Measurements from ENCODE around the gene HIP1. TPM values are rescaled to one million over a fixed set of nuclear protein-coding genes. Genes with fewer than 3 reads are reported as not detected.
A peak's percentile ranks its signal among the peaks of the same experiment; 100 is the strongest.

Gene HIP1
- total and polyA plus RNA-seq, 9 of the 15 experiments (the other 6 are each of a cell fraction or from before 2014, with no cell fraction given) = 2.4 to 13.7 (median 9.5) TPM

DNA sequence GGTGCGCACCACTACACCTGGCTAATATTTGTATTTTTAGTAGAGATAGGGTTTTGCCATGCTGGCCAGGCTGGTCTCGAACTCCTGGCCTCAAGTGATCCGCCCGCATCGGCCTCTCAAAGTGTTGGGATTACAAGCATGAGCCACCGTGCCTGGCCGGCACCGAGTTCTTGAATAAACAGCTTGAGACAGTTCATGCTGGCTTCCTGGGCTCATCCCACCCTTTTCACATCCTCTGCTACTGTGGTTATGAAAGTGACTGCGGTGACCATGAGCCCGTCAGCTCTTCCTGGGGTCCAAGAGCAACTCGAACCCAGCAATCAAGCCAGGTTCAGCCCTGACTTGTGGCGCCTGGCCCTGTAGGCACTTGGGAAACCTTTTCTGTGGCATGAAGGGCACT is 38.7 kb downstream of the HIP1 start (continued):
- TF ChIP-seq, protein P1, sequence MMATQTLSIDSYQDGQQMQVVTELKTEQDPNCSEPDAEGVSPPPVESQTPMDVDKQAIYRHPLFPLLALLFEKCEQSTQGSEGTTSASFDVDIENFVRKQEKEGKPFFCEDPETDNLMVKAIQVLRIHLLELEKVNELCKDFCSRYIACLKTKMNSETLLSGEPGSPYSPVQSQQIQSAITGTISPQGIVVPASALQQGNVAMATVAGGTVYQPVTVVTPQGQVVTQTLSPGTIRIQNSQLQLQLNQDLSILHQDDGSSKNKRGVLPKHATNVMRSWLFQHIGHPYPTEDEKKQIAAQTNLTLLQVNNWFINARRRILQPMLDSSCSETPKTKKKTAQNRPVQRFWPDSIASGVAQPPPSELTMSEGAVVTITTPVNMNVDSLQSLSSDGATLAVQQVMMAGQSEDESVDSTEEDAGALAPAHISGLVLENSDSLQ (IDR thresholded peaks at IDR 0.05) = no peak
- TF ChIP-seq NFRKB (IDR thresholded peaks at IDR 0.05; ENCODE audit: low read depth) = no peak
- no peak for TF ChIP-seq ZFP30 (CRISPR knock-in tag; IDR thresholded peaks at IDR 0.05; ENCODE audit: borderline replicate concordance)
- no peak for TF ChIP-seq ARHGAP35 (IDR thresholded peaks at IDR 0.05; ENCODE audit: partially characterized antibody)
- no peak for TF ChIP-seq FOXP1 (CRISPR knock-in tag; IDR thresholded peaks at IDR 0.05)
- no peak for TF ChIP-seq MCM2 (IDR thresholded peaks at IDR 0.05; ENCODE audit: low read depth)

DNA sequence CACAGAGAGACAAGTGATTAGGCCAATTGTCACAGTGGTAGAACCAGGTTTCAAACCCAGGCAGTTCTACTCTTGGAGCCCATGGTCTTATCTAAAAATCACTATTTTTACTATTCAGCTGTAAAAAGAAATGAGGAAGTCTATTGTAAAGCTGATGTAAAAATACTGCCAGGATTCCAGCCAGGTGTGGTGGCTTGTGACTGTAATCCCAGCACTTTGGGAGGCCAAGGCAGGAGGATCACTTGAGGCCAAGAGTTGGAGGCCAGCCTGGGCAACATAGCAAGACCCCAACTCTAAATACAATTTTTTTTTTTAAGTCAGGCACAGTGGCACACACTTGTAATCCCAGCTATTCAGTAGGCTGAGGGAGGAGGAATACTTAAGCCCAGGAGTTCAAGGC is 40.4 kb downstream of the HIP1 start:
- no TSS peak for BruUV-seq (replicated peaks)
- no peak for FAIRE-seq
- DNase-seq (ENCODE audit: extremely low read depth in 1 of 4, low spot score in 3 of 4) = no peak
- Histone ChIP-seq H3K4me1 (replicated peaks in 1 of 2; ENCODE audit: control insufficient read depth in 2 of 2, insufficient read depth in 2 of 2, low read length in 2 of 2) (peaks cover 5 to 9% of the 10 kb centered on the region in 2 experiments; a peak in 4 of 5 replicates), H3K9ac (ENCODE audit: insufficient read depth in 1 of 2, low read depth in 2 of 2, low read length in 2 of 2) (no peak overlapping the region), H3K27ac (ENCODE audit: extremely low read depth, low read depth, low read length) (no peak overlapping the region), H4K20me1 (replicated peaks; ENCODE audit: control insufficient read depth, insufficient read depth, low read length) (no peaks in the 10 kb centered on the region), H2AFZ (ENCODE audit: low read depth, low read length) (no peak overlapping the region), H3K36me3 (ENCODE audit: control insufficient read depth, insufficient read depth, low read length) (no peaks in the 10 kb centered on the region), H3K4me2 (ENCODE audit: insufficient read depth, low read length) (no peak overlapping the region), H3K27me3 (ENCODE audit: control insufficient read depth in 2 of 2, insufficient read depth in 2 of 2, low read length in 2 of 2) (no peaks in the 10 kb centered on the region), H3K9me1 (ENCODE audit: control insufficient read depth, insufficient read depth, low read length) (no peaks in the 10 kb centered on the region), H3K79me2 (ENCODE audit: control insufficient read depth, insufficient read depth, low read length) (no peaks in the 10 kb centered on the region), H3K4me3 (no peak overlapping the region), H3K9me3 (replicated peaks; ENCODE audit: control insufficient read depth, insufficient read depth, low read depth, low read length) (no peaks in the 10 kb centered on the region)
- TF ChIP-seq ZNF121 (CRISPR knock-in tag; conservative IDR thresholded peaks at IDR 0.05) (peak; percentile 99), PCBP1 (IDR thresholded peaks at IDR 0.05; ENCODE audit: low read depth, low read length, poor library complexity, severe bottlenecking) (no peak), BCOR (IDR thresholded peaks at IDR 0.05) (peak; percentile 72; the same call in 1 of the 2 replicates), SPI1 (IDR thresholded peaks at IDR 0.05; ENCODE audit: borderline replicate concordance, low read depth, low read length) (peak; percentile 74; the same call in 1 of the 2 replicates), RBM25 (IDR thresholded peaks at IDR 0.05; ENCODE audit: low read depth, low read length, severe bottlenecking) (peak; percentile 77), KDM1A (IDR thresholded peaks at IDR 0.05) (peak in 1 of 2 experiments; percentile 58; a peak in 1 of 4 replicates), ZNF3 (CRISPR knock-in tag; IDR thresholded peaks at IDR 0.05) (no peak), ZNF384 (IDR thresholded peaks at IDR 0.05; ENCODE audit: low read depth, low read length) (no peak), ZSCAN29 (IDR thresholded peaks at IDR 0.05) (no peak)
- TF ChIP-seq, protein P2, sequence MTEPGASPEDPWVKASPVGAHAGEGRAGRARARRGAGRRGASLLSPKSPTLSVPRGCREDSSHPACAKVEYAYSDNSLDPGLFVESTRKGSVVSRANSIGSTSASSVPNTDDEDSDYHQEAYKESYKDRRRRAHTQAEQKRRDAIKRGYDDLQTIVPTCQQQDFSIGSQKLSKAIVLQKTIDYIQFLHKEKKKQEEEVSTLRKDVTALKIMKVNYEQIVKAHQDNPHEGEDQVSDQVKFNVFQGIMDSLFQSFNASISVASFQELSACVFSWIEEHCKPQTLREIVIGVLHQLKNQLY (CRISPR knock-in tag; conservative IDR thresholded peaks at IDR 0.05) = no peak
- TF ChIP-seq, protein P3, sequence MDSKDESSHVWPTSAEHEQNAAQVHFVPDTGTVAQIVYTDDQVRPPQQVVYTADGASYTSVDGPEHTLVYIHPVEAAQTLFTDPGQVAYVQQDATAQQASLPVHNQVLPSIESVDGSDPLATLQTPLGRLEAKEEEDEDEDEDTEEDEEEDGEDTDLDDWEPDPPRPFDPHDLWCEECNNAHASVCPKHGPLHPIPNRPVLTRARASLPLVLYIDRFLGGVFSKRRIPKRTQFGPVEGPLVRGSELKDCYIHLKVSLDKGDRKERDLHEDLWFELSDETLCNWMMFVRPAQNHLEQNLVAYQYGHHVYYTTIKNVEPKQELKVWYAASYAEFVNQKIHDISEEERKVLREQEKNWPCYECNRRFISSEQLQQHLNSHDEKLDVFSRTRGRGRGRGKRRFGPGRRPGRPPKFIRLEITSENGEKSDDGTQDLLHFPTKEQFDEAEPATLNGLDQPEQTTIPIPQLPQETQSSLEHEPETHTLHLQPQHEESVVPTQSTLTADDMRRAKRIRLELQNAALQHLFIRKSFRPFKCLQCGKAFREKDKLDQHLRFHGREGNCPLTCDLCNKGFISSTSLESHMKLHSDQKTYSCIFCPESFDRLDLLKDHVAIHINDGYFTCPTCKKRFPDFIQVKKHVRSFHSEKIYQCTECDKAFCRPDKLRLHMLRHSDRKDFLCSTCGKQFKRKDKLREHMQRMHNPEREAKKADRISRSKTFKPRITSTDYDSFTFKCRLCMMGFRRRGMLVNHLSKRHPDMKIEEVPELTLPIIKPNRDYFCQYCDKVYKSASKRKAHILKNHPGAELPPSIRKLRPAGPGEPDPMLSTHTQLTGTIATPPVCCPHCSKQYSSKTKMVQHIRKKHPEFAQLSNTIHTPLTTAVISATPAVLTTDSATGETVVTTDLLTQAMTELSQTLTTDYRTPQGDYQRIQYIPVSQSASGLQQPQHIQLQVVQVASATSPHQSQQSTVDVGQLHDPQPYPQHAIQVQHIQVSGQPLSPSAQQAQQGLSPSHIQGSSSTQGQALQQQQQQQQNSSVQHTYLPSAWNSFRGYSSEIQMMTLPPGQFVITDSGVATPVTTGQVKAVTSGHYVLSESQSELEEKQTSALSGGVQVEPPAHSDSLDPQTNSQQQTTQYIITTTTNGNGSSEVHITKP (IDR thresholded peaks at IDR 0.05; ENCODE audit: partially characterized antibody) = no peak
- intact Hi-C loops (cut with micrococcal nuclease) = no loop called here
- ATAC-seq = no peak
- POLR2A ChIA-PET = interaction anchor here (0.7 kb wide), 1 partner anchor 20 kb away, joined by 3 read pairs; no protein-coding TSS in a partner anchor
- CTCF ChIA-PET (ENCODE audit: low intra/inter-chr PET ratio) = no interaction called here
- in situ Hi-C loops (cut with MboI) = no loop called here
